GM18870 (cell line): Measurements from ENCODE around the gene KCNJ10.

ENCODE experiments used
- ATAC-seq: cut with Tn5 transposase; IDR thresholded peaks from one replicate; pipeline ENCODE4 v1.9.1; 2021; ENCODE audit warnings: moderate library complexity; ENCODE audit not compliant: unreplicated experiment

The KCNJ10 gene

DNA sequence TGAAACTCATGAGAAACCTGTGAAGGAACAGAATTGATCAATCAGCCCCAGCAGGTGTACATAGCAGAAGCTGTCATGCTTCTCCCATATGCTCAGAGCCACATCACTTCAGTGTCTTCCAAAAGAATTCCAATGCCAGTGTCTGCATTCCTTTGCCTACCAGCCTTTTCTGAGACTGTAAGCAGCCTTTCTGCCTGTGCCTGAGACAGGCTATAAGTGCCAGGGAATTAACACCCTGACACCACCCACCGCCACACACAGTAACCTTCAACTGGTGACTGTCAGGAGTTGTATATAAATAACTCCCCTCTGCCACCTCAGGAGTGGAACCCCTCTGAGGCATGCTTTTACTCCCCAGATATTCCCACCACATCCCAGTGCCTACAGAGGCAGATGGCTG lies 77.8 kb downstream of the KCNJ10 start:
- no peak for ATAC-seq

DNA sequence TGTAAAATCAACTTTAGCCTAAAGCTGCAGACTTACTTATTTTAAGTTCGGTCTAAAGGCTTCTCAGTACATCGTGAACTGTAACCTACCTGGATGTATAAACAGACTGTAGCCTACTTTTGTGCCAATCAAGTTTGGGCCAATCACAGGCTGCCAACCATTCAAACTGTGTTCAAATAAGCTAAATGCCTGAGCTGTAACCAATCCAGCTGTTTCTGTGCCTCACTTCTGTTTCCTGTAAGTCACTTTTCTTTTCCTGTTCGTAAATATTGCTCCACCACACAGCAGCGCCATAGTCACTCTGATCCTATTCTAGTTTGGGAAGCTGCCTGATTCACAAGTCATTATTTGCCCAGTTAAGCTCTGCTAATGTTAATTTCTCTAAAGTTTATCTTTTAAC lies 78.4 kb downstream of the KCNJ10 start:
- no peak for ATAC-seq

DNA sequence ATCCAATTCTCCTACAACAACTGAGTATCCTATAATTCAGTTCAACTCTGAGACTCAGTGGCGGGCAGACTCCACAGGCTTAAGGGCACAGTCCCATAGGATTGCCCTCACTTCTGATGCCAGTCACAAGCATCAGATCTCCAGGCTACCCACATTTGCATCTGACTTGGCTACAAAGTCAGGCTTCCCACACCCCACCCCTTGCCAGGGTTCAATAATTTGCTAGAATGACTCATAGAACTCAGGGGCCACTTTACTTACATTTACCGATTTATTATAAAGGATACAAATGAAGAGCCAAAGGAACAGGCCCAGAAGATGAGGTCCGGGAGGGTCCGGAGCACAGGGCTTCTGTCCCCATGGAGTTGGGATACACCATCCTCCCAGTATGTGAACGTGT lies 80.0 kb downstream of the KCNJ10 start:
- no peak for ATAC-seq

DNA sequence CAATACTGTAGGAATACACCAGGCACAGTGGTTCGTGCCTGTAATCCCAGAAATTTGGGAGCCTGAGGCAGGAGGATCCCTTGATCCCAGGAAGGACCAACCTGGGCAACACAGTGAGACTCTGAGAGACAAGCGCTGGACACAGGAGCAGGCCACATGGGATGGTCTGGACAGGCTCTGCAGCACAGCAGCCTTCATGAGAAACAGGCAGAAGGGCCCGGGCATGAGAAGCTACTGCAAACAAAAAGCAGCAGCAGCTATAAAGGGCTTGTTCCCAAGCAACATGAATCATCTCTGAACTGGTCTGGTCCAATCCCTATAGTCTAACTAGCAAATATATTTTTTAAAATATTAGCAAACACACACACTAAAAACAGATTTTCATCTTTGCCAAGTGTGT lies 80.4 kb downstream of the KCNJ10 start:
- ATAC-seq, result no peak

DNA sequence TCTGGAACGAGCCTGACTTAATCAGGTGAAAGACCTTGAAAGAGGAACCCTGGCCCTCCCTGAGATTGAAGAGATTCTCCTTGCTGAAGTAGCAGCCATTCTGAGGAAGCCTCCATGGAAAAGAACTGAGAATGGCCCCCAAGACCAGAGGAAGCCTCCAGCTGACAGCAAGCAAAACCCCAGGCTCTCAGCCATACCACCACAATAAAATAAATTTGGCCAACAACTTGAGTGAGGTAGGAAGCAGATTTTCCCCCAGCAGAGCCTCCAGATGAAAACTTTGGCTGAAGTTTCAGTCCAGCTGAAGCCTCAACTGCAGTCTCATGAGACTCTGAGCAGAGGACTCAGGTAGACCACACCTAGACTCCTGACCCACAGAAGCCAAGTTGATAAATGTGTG lies 82.0 kb downstream of the KCNJ10 start:
- ATAC-seq, result no peak

DNA sequence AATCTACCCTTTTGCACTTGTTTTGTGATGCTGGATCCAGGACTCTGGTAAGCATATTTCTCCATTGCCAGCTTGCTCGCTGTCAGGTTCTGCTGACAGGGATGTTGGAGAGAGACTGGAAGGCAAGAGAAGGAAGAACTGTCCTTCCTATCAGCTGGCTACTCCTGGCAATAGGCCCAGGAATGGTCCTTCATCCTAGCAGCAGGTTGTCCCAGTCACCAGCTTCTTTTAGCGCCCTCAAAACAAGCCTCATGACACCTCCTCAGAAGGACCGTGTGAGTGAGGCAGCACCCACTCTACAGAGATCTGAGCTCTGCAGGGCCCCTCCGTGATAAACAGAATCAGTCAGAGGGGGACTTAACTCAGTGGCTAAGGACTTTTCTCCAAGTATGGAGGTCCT lies 82.8 kb downstream of the KCNJ10 start:
- no peak for ATAC-seq

DNA sequence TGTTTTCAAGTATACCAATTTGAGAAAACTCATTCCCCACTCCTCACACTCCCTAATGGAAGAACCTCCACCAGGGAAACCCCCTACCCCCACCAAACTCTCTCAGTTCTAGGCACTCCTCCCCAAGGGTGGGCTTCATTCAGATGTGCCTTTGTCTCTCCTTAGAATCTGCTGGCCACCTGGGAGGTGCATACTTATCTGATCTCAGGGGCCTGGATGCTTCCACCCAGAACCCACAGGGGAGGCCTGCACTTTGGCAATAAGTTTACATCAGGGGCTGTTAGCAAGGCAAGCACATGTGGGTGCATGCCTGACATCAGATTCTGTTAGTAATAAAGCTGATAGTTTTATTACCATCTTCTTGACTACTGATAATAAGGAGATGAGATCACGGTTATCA lies 83.4 kb downstream of the KCNJ10 start:
- no peak for ATAC-seq

DNA sequence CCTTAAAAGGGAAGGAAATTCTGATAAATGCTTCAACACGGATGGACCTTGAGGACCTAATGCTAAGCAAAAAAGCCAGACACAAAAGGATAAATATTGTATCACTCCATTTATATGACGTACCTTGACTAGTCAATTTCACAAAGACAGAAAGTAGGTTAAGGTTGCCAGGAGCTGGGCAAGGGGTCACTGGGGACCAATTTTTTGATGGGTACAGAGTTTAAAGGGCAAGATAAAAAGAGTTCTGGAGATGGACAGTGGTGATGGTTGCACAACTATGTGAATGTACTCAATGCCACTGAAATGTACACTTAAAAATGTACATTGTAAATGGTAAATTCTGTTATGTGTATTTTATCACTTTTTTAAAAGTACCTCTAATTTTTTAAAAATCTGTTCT lies 83.9 kb downstream of the KCNJ10 start:
- ATAC-seq, result no peak

DNA sequence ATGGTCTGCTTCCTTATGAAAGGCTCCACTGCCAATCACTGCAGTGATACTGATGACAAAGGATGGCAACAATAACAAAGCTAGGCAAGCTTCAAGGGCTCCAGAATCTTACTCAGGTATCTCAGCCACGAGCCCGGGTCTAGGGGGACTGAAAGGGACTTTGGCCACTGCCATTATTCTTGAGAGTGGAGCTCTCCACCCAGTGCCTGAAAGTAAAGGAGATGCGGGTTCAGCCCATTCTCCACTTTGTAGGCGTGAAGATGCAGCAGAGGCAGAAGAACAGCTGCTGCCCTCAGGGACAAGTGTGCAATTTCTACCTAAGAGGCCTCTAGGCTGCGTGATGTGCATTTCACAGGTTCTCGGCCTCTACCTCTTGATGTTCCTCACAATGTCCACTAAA lies 84.5 kb downstream of the KCNJ10 start:
- ATAC-seq, result no peak

DNA sequence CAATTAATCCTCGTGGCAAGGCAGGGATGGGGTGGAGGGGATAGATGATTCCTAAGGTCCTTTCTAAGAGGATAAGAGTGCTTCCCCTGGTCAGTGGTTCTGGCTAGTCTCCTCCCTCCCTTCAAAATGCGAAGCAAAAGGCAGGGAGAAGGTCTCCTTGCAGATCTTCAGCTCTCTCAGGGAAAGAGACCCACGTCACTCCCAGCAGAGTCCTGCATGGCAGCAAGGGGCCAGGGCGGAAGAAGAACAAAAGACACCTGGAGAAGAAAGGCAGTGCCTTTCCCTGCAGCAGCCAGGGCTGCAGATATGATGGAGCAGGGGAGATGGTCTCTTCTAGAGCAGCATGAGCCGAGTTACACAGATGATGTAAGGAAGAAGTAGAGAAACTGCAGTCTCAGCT lies 86.3 kb downstream of the KCNJ10 start:
- ATAC-seq, result no peak

DNA sequence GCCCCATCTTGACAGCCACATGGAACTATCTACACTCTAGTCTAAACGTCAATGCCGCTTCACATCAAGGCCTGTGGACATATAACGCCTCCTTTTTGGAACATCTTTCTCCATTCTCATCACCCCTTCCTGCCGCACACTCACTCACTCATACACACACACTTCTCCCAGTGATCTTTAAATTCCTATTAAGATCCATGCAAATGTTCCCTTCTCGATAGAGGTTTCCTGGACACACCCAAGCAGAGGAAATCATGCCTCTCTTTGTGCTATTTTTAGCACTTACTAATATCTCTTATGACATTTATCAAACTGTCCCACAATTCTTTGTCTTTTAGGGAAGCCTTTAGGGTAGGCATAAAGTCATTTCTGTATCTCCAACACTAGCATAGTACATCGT lies 87.7 kb downstream of the KCNJ10 start:
- no peak for ATAC-seq

DNA sequence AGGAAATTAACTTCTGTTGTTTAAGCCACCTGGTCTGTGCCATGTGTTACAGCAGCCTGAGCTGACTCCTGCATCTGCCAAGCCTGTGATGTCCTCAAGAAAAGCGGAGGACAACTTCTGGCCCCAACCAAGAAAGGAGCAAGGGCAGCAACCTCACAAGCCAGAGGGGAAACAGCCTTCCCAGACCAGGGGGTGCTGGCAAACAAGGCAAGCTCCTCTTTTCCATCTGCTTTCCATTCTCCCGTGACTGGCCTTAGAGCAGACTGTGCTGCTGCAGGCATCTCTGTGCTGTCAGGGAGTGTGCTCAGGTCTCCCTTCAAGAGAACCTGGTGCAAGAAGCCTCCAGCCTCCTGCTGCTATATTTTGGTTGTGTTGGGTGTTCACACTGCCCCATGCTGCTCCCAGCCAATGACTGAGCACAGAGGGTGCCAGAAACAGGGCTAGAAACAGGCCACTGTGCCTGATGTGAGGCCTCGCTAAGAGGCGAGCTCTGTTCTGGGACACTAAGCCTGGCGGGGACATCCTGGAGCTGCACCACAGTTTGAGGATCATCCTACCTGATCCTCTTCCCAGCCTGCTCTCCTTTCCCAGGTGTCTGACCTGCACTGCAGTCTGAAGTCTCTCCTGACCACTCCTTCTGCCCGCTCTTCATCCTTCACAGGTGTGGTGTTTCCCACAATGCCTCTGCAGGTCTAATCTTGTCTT lies 88.5 kb downstream of the KCNJ10 start:
- no peak for ATAC-seq

DNA sequence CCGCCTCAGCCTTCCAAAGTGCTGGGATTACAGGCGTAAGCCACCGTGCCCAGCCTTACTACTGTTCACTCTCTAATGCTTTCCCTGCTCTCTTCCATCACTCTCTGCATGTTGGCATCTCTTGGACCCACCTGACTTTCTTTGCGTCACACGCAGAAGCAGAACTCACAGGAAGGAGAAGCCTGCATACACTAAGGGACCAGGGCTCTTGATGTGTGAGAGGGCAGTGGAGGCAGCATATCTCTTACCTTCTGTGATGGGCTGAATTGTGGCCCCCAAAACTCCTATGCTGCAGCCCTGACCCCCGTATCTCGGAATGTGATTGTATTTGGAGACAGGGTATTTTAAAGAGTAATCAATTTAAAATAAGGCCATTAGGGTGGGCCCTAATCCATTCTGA lies 89.2 kb downstream of the KCNJ10 start:
- ATAC-seq, result no peak

DNA sequence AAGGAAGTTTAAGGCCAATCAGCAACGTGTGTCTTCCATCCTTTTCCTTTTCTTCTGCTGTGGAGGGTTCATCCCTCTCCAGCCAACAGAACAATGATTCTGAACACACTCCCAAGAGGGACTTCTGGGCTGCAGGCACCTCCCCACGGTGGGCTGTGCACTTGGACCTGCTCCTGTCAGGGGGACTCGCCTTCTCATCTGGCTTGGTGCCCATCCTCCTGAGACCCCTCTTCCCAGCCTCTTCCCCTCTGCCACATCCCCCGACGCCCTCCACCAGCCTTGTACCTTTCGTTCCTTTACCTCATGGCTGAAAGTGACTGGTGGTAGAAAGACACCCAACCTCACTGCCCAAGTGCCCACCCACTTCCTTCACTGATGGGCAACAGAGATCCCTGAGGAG lies 89.9 kb downstream of the KCNJ10 start:
- ATAC-seq, result no peak

DNA sequence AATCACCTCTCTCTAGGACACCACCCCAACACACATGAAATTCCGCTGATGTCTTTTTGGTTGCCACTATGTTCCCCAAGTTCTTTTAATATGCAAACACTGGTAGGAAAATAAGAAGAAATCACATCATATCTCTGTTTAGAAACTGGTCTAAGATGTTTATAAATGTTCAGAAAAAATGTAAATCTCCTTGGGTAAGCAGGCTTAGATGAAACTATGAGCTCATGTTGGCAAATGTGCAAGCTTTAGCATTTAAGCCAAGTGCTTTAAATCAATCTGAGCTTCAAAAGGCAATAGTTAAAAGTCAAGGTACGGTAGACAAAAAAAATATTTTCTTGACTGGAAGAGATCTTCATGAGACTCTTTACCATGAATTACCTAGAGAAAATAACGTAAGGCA lies 90.7 kb downstream of the KCNJ10 start:
- no peak for ATAC-seq

DNA sequence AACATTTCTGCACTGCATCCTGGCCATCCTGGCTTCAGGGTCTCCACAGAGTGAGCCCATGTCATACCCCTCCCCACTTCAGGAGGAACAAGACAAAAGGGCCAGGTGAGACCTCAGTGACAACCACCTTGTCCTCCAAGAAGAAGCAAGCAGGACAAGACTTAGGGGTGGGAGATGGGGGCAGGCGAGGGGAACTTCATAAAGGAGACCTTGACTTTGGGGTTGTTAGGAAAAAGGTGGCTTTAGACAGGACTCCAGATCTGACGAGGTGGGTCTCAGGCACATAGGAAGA lies 91.9 kb downstream of the KCNJ10 start:
- ATAC-seq, result no peak

DNA sequence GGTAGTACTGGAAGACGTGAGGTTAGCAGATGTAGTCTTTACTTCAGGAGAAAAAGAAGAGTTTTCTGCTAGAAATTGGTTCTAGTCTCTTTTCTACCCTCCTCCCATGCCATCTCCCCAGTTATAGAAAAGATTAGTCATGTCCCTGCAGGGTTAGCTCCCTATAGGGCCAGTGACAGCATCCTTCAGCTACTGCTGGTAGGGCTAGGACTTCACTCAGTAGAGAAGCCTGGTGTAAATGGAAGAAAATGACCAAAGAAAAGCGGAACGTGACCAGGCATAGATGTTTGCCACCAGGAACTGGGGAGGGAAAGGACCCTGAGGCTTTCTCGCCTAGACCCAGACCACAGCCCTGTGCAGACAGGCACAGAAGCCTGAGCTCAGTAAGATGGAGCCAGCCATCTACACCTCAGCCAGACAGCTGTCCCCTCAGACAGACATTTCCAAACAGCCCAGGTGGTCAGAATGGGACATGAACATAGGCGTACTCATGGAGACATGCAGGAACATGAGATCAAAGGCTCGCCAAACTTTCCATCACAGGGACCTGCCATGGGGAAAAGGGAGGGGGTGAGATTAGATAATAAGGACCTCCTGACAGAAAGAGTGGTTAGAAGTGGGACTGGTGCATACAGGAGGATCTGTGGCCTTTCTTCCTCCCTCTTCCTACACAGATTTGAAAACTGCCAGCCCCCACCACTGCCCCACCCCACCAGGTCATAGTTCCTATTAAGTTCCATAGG lies 92.4 kb downstream of the KCNJ10 start:
- no peak for ATAC-seq

DNA sequence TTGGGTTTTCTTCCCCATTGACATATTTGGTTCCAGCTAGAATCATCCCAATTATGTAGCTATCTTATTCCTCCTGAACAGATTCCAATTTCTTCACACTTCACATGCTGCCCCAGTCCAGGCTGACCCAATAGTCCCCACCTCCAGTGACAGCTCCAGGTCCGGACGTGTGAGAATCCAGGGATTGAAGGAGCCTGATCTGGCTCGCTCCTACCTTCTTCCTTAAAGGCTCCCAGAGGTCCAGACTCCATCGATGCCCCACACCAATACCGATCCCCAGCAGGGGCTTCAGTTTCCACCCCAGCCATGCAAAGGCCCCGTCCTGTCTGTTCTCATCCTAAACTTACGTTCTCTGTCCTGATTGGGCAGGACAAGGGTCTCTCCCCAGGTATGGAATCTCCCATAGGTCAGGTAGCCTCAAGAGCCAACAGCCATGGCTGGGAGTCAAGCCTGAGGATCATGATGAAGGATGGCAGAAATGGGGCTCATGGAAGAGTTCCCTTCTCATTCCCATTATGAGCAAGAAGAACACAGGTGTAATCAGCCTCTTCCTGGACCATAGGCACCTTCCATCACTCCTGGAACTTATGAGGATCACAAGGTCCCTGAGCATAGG lies 95.5 kb downstream of the KCNJ10 start:
- ATAC-seq, result no peak

DNA sequence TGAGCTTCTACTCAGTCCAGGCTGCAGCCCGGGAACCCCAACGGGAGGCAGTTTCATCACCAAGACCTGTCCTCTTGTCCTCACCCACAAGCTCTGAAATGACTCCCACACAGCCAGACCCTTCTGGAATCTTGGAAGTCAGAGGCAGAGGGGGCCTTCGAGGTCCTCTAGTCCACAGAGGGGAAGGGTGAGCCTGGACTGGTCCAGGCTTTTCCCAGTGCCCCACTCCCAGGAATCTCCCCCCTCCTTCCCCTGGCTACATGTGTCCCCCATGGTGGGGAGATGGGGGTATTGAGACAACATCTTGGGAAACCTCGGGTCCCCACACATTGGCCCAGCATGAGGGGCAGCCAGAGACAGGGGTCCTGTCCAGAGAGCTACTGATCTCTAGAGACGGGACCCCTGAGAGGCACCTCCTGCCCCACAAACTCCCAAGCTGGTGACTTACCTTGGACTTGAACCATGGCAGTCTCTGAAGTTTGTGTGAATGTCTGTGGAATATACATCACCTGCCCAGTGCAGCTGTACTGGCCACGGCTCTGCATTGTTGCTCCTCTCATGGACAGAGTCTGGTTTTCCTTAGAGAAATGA lies 96.5 kb downstream of the KCNJ10 start:
- ATAC-seq, result no peak

DNA sequence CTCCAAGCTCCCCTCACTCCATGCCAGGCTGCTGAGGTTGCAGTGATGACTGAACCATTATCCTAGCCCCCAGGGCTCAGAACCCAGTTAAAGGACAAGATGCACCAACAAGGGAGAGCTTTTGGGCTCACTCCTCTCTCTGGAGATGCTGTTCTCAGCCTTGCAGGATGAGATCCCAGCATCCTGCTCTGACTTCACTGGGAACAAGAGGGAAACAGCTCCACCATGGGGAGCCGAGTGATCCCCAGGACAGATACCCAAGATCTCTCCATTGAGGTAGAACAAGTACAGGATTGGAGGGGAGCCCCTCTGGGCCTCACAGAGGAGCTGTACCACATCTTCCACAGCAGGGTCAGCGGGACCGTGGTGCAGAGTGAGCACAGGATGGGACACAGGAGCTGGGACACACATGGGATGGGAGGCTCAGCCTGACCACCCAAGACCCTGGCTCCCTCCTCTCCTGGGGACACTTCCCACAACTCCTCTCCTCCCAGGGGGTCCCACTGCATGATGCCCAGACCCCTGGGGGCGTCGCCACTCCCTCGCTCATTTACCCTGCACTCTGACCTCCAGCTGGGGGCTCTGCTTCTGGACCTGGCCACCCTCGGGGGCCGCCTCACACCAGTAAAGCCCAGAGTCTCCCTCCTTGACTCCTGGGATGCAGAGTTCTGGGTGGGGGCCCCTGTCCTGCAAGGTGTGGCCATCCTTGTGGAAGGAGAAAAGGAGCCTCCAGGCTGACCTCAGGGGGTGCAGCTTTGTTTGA lies 97.3 kb downstream of the KCNJ10 start:
- no peak for ATAC-seq

DNA sequence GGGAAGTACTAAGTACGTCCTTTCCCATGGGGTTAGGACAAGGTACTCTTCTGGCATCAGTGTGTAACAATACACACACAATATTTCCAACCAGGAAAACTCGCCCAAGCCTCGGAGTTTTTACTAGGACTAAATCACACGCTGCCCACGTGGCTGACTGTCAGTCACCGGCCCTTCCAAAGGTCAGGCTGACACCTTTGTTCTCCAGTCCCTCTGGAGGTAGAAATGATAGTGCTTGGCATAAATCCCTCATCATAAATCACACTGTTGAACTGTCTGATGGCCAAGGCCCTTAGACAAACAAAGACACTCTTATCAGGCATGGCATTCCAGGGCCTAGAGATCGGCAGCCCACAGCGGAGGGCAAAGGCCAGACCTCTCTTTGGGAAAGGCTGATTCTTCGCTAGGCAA lies 99.0 kb downstream of the KCNJ10 start:
- ATAC-seq, result no peak
